GM21528 (cell line): ENCODE measurements around the gene RABGAP1L.
A peak's percentile ranks its signal among the peaks of the same experiment; 100 is the strongest.
"Not testable (repeated sequence)": the region's sequence is repeated elsewhere in the genome, so short reads cannot be mapped to it uniquely, and the experiment has no call there.

Experiments used
- ATAC-seq: cut with Tn5 transposase; IDR thresholded peaks from one replicate; pipeline ENCODE4 v1.9.1; 2021; ENCODE audit warnings: mild to moderate bottlenecking, moderate library complexity; ENCODE audit not compliant: unreplicated experiment, low FRiP score

The RABGAP1L gene

GRCh38 chr1:174159252-174160108, at the start of gene RABGAP1L:
Gene RABGAP1L (plus strand): TSS chr1:174159520.
- ATAC-seq, result peak; percentile 65

- ATAC-seq, result no peak
Observed at GRCh38 chr1:174110053-174110452, 49.3 kb upstream of the RABGAP1L start.

- ATAC-seq, result no peak
Observed at GRCh38 chr1:174112489-174113162, 46.7 kb upstream of the RABGAP1L start.

GRCh38 chr1:174114106-174114505, 45.2 kb upstream of the RABGAP1L start:
- ATAC-seq, result no peak

- no peak for ATAC-seq
Observed at GRCh38 chr1:174114788-174115448, 44.4 kb upstream of the RABGAP1L start.

GRCh38 chr1:174116042-174116441, 43.3 kb upstream of the RABGAP1L start:
- ATAC-seq, result no peak

GRCh38 chr1:174118751-174119150, 40.6 kb upstream of the RABGAP1L start:
- ATAC-seq, result no peak

GRCh38 chr1:174122318-174122717, 37.0 kb upstream of the RABGAP1L start:
- ATAC-seq, result not testable (repeated sequence)

- ATAC-seq, result no peak
Observed at GRCh38 chr1:174123843-174124242, 35.5 kb upstream of the RABGAP1L start.

- ATAC-seq, result not testable (repeated sequence)
Observed at GRCh38 chr1:174127176-174127575, 32.1 kb upstream of the RABGAP1L start.

GRCh38 chr1:174131032-174131638, 28.2 kb upstream of the RABGAP1L start:
- no peak for ATAC-seq

- no peak for ATAC-seq
Observed at GRCh38 chr1:174134003-174134659, 25.2 kb upstream of the RABGAP1L start.

- ATAC-seq, result no peak
Observed at GRCh38 chr1:174135211-174135610, 24.1 kb upstream of the RABGAP1L start.

GRCh38 chr1:174136714-174137113, 22.6 kb upstream of the RABGAP1L start:
- ATAC-seq, result no peak

GRCh38 chr1:174142836-174143235, 16.5 kb upstream of the RABGAP1L start:
- ATAC-seq, result no peak

GRCh38 chr1:174143727-174144396, 15.5 kb upstream of the RABGAP1L start:
- ATAC-seq, result not testable (repeated sequence)

GRCh38 chr1:174144397-174144783, 14.9 kb upstream of the RABGAP1L start:
- ATAC-seq, result not testable (repeated sequence)

- no peak for ATAC-seq
Observed at GRCh38 chr1:174149216-174149615, 10.1 kb upstream of the RABGAP1L start.

GRCh38 chr1:174150499-174150898, 8.8 kb upstream of the RABGAP1L start:
- no peak for ATAC-seq

GRCh38 chr1:174152427-174152826, 6.9 kb upstream of the RABGAP1L start:
- no peak for ATAC-seq
